Body of pancreas (tissue), 4 donors: ENCODE results near the gene C11orf91. TPM values are rescaled to one million over a fixed set of nuclear protein-coding genes. Genes with fewer than 3 reads are reported as not detected.
A peak's percentile ranks its signal among the peaks of the same experiment; 100 is the strongest.

Source experiments
- ATAC-seq: fragments of 150-250 bp; one replicate; pipeline ENCODE4 v1.9.1; 2016
- DNase-seq, 4 donors: peaks; one replicate each; pipeline ENCODE4 v3.0.0-alpha.2; 2019
- H3K27ac ChIP-seq, 4 donors: fragments of 200-600 bp; sonication (generic); 1 replicate in 3 of 4; 2 replicates in 1 of 4; pipeline versions ENCODE4 v1.5.1 to v1.6.1; 2016 to 2019; ENCODE audit warnings: mild to moderate bottlenecking in 1 of 4, mixed read lengths in 1 of 4, moderate library complexity in 1 of 4
- H3K27me3 ChIP-seq, 2 donors: fragments of 200-600 bp; sonication (generic); one replicate each; pipeline ENCODE4 v1.6.0; 2016; ENCODE audit warnings: mild to moderate bottlenecking in 1 of 2
- H3K36me3 ChIP-seq, 2 donors: fragments of 200-600 bp; sonication (generic); replicated peaks in 1 of 2; 2 replicates each; pipeline ENCODE4 v1.5.1; 2016; ENCODE audit warnings: low read depth in 2 of 2; ENCODE audit not compliant: insufficient read depth in 1 of 2
- H3K4me1 ChIP-seq: fragments of 200-600 bp; sonication (generic); one replicate; pipeline ENCODE4 v1.6.0; 2016
- H3K4me3 ChIP-seq, 2 donors: fragments of 200-600 bp; sonication (generic); 1 replicate in 1 of 2; 2 replicates in 1 of 2; pipeline ENCODE4 v1.5.1; 2016 to 2019
- H3K9me3 ChIP-seq, 3 donors: fragments of 200-600 bp; sonication (generic); 1 replicate in 2 of 3; 2 replicates in 1 of 3; pipeline ENCODE4 v1.5.1; 2016
- POLR2A ChIP-seq, 3 donors: fragments of 450-650 bp; IDR thresholded peaks; one replicate each; pipeline ENCODE4 v1.6.1; 2016; ENCODE audit warnings: antibody characterized with exemption in 3 of 3, mild to moderate bottlenecking in 2 of 3
- WGBS, 2 donors: methylation state at CpG; one replicate each; pipeline ENCODE4 v1.1.5; 2017; 5-methylcytosine and 5-hydroxymethylcytosine counted together
- intact Hi-C: fragments of 100-400 bp; cut with DNase I; formaldehyde crosslinking; loops from one replicate; pipeline ENCODE4 v1.15.1; 2023
- total RNA-seq, 2 donors: library from RNA; depleted of rRNA; stranded (reverse); fragments of >200 nt; gene quantifications; one replicate each; pipeline ENCODE4 v1.1.0, GENCODE V29; 2016
- TF ChIP-seq, protein P1 (sequence below), 7 experiments: fragments of 450-650 bp in 4 of 7; fragments of 200-600 bp in 3 of 7; sonication (generic) in 3 of 7; IDR thresholded peaks; one replicate each; pipeline ENCODE4 v1.5.1; 2016 to 2019; ENCODE audit warnings: antibody characterized with exemption in 7 of 7

C11orf91 gene
- total RNA-seq, 2 donors from 2014 or later = not detected

DNA sequence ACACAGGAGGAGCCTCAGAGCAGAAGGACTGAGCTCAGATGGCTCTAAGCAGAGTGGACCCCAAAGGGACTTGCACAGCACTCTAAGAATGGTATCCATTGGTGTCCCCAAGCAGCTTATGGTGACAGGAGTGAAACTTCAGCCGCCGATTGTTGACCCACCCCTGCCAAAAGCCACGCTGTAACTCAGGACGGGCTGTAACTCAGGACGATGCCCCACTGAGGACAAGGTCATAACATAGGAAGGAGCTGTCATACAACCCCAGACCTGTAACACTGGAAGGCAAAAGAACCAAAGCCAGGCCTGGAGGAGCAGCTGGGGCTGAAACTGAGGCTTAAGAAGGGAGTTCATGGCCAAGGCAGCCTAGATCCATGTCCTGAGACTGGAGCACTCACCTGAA is 21.4 kb upstream of the C11orf91 start:
- H3K4me1 ChIP-seq = peaks cover 36% of the 10 kb centered on the region
- ATAC-seq = no peak
- no peak for DNase-seq
- no peaks in the 10 kb centered on the region for H3K9me3 ChIP-seq
- H3K4me3 ChIP-seq = no peak overlapping the region
- peaks cover 6 to 7% of the 10 kb centered on the region in 2 donors for H3K36me3 ChIP-seq
- TF ChIP-seq POLR2A (IDR thresholded peaks at IDR 0.05) = no peak
- TF ChIP-seq, protein P1, sequence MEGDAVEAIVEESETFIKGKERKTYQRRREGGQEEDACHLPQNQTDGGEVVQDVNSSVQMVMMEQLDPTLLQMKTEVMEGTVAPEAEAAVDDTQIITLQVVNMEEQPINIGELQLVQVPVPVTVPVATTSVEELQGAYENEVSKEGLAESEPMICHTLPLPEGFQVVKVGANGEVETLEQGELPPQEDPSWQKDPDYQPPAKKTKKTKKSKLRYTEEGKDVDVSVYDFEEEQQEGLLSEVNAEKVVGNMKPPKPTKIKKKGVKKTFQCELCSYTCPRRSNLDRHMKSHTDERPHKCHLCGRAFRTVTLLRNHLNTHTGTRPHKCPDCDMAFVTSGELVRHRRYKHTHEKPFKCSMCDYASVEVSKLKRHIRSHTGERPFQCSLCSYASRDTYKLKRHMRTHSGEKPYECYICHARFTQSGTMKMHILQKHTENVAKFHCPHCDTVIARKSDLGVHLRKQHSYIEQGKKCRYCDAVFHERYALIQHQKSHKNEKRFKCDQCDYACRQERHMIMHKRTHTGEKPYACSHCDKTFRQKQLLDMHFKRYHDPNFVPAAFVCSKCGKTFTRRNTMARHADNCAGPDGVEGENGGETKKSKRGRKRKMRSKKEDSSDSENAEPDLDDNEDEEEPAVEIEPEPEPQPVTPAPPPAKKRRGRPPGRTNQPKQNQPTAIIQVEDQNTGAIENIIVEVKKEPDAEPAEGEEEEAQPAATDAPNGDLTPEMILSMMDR (IDR thresholded peaks at IDR 0.05) = no peak
- 69 to 74% methylated on average over 5 of the region's 5 CpGs for WGBS, 2 donors
- peak overlapping the region in 3 of 4 donors; percentile 35 to 67 (median 60) for H3K27ac ChIP-seq
- no peaks in the 10 kb centered on the region for H3K27me3 ChIP-seq
- intact Hi-C loops = no loop called here

DNA sequence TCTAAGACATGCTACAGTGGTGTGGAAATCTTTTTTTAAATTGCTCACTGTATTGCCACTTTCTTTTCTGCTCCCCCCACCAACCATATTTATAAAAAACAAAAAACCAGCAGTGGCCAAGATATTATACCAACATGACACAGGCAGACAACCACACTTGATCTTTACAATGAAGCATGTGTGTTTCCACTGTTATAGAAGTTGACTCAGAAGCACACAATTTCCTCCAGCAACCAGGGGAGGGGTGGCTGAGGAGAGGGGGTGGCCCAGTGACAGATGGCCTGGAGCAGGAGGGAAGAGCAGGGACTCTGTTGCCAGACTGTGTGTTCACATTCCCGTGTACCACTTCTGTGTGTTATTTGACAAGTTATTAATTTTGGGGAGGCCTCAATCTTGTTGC is 20.8 kb upstream of the C11orf91 start:
- Histone ChIP-seq H3K36me3 (peaks cover 6 to 11% of the 10 kb centered on the region in 2 donors), H3K27me3 (no peaks in the 10 kb centered on the region), H3K9me3 (no peaks in the 10 kb centered on the region), H3K4me3 (no peak overlapping the region), H3K4me1 (peaks cover 41% of the 10 kb centered on the region), H3K27ac (peak overlapping the region in 2 of 4 donors; percentile 60 to 67)
- intact Hi-C loops = no loop called here
- ATAC-seq = no peak
- no peak for DNase-seq
- 19 to 21% methylated on average over 1 of the region's 1 CpG for WGBS, 2 donors
- TF ChIP-seq, protein P1 (IDR thresholded peaks at IDR 0.05) = no peak
- TF ChIP-seq POLR2A (IDR thresholded peaks at IDR 0.05) = no peak

DNA sequence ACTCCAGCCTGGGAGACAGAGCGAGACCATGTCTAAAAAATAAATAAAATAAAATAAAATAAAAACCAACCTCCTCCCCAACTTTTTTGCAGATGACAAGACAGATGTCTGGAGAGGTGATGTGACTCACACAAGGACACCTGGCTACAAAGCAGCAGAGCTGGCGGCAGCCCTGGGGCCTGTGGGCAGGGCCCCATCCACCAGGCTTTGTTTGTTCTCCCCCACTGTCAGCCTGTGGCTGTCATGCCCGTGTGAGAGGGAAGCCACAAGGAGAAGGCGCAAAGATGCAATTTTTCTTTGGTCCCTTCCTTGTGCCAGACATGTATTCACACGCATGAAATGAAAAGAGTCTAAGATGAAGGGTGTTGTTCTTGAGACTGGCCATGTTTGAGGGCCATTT is 19.0 kb upstream of the C11orf91 start:
- TF ChIP-seq, protein P1 (IDR thresholded peaks at IDR 0.05) = no peak
- TF ChIP-seq POLR2A (IDR thresholded peaks at IDR 0.05) = no peak
- Histone ChIP-seq H3K4me3 (no peak overlapping the region), H3K27me3 (no peaks in the 10 kb centered on the region), H3K9me3 (no peaks in the 10 kb centered on the region), H3K4me1 (peaks cover 51% of the 10 kb centered on the region), H3K27ac (no peak overlapping the region), H3K36me3 (peaks cover 6 to 11% of the 10 kb centered on the region in 2 donors)
- intact Hi-C loops = no loop called here
- DNase-seq (no peak), ATAC-seq (no peak)
- 74 to 79% methylated on average over 5 of the region's 5 CpGs for WGBS, 2 donors

DNA sequence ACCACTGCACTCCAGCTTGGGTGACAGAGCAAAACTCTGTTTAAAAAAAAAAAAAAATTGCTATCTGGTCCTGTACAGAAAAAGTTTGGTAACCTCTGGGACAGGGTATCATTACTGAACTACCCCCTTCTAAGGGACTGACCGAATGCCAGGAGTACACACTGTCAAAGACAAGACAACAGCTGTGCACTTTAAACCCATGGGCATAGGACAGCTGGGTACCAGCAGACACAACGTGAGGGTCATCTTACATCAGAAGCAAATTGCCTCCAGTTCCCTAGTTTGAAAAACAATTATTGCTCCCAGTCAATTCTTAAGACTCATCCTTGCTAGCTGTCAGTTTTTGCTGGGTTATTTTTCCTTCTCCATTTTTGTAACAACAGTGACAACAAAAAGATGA is 17.8 kb upstream of the C11orf91 start:
- DNase-seq = no peak
- Histone ChIP-seq H3K27ac (no peak overlapping the region), H3K27me3 (no peaks in the 10 kb centered on the region), H3K9me3 (no peaks in the 10 kb centered on the region), H3K4me1 (peaks cover 48% of the 10 kb centered on the region), H3K4me3 (no peak overlapping the region), H3K36me3 (peaks cover 6 to 11% of the 10 kb centered on the region in 2 donors)
- intact Hi-C loops = no loop called here
- WGBS, 2 donors = 81 to 89% methylated on average over 2 of the region's 2 CpGs
- ATAC-seq = no peak
- TF ChIP-seq, protein P1 (IDR thresholded peaks at IDR 0.05) = no peak
- no peak for TF ChIP-seq POLR2A (IDR thresholded peaks at IDR 0.05)

DNA sequence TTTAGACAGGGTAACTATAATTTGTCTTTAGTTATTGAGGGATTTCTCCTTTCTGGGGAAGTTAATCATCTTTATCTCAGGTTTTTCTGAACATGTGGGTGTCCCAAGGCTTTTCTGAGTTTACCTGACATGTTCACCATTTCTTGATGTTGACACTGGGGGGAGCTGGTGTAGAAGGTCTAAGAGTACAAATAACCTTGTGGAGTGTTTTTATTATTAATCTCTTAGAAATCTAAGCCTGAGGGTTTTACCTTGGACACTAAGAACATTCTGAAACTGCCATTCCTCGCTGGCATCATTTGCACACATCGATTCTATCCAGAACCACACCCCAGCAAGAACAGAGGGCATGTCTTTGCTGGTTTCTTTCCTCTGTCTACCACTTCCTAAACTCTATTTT is 15.6 kb upstream of the C11orf91 start:
- WGBS, 2 donors = 24 to 47% methylated on average over 2 of the region's 2 CpGs
- DNase-seq (peak in 2 of 4 donors; percentile 32 to 46), ATAC-seq (no peak)
- H3K27ac ChIP-seq = peak overlapping the region; percentile 4 to 43 (median 22)
- H3K36me3 ChIP-seq = peaks cover 6 to 13% of the 10 kb centered on the region in 2 donors
- TF ChIP-seq POLR2A (IDR thresholded peaks at IDR 0.05) = no peak
- TF ChIP-seq, protein P1 (IDR thresholded peaks at IDR 0.05) = peak in 6 of 7 experiments; percentile 13 to 46 (median 21)
- no peaks in the 10 kb centered on the region for H3K27me3 ChIP-seq
- H3K9me3 ChIP-seq = no peaks in the 10 kb centered on the region
- intact Hi-C loops = no loop called here
- H3K4me1 ChIP-seq = peaks cover 40% of the 10 kb centered on the region
- H3K4me3 ChIP-seq = no peak overlapping the region
